Measurements from ENCODE around the gene YIPF4.
"Not testable (repeated sequence)": the region's sequence is repeated elsewhere in the genome, so short reads cannot be mapped to it uniquely, and the experiment has no call there.

DNA sequence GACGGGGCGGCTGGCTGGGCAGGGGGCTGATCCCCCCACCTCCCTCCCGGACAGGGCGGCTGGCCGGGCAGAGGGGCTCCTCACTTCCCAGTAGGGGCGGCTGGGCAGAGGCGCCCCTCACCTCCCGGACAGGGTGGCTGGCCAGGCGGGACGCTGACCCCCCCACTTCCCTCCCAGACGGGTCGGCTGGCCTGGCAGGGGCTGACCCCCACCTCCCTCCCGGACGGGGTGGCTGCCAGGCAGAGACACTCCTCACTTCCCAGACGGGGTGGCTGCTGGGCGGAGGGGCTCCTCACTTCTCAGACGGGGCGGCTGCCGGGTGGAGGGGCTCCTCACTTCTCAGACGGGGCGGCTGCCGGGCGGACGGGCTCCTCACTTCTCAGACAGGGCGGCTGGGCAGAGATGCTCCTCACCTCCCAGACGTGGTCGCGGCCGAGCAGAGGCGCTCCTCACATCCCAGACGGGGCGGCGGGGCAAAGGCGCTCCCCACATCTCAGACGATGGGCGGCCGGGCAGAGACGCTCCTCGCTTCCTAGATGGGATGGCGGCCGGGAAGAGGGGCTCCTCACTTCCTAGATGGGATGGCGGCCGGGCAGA, 16.4 kb downstream of the YIPF4 start:
- TF ChIP-seq POLR2A (IDR thresholded peaks at IDR 0.05), result not testable (repeated sequence)
- TF ChIP-seq, protein P1, sequence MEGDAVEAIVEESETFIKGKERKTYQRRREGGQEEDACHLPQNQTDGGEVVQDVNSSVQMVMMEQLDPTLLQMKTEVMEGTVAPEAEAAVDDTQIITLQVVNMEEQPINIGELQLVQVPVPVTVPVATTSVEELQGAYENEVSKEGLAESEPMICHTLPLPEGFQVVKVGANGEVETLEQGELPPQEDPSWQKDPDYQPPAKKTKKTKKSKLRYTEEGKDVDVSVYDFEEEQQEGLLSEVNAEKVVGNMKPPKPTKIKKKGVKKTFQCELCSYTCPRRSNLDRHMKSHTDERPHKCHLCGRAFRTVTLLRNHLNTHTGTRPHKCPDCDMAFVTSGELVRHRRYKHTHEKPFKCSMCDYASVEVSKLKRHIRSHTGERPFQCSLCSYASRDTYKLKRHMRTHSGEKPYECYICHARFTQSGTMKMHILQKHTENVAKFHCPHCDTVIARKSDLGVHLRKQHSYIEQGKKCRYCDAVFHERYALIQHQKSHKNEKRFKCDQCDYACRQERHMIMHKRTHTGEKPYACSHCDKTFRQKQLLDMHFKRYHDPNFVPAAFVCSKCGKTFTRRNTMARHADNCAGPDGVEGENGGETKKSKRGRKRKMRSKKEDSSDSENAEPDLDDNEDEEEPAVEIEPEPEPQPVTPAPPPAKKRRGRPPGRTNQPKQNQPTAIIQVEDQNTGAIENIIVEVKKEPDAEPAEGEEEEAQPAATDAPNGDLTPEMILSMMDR (IDR thresholded peaks at IDR 0.05), result not testable (repeated sequence)

All from thyroid gland (tissue), 4 donors.